HG02973 (cell line): Measurements from ENCODE around the gene TAAR6.
"Not testable (repeated sequence)": the region's sequence is repeated elsewhere in the genome, so short reads cannot be mapped to it uniquely, and the experiment has no call there.

Experiments used
- ATAC-seq: cut with Tn5 transposase; IDR thresholded peaks from one replicate; pipeline ENCODE4 v1.9.1; 2021; ENCODE audit warnings: moderate library complexity; ENCODE audit not compliant: unreplicated experiment

TAAR6 gene

GRCh38 chr6:132587424-132587823 lies 17.3 kb downstream of the TAAR6 start:
- ATAC-seq: no peak

DNA sequence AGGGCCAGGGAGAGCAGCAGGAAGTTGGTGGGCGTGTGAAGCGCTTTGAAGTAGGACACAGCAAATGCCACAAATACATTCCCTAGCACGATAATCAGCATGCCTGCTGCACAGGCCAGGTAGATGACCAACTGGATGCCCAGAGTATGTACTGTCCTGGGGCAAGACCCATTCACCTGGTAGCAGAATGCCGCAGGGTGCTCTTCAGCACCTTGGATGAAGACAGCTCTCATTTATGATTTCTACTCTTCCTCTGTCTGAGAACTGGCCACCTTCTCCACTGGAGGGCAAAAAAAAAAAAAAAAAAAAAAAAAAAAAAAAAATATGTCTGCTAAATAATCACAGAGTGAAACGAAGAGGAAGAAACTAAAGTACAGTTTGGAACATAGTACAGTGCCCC lies 19.3 kb downstream of the TAAR6 start, which contains the start of gene TAAR5:
Gene TAAR5, minus strand, starts transcription at position 288 of the 400 bp plus-strand sequence. Its CDS starts 55 bp downstream, at position 233.
- no peak for ATAC-seq

- ATAC-seq: no peak
These were observed 20.2 kb downstream of the TAAR6 start for GRCh38 chr6:132590362-132590761.

- no peak for ATAC-seq
These were observed 22.7 kb downstream of the TAAR6 start for GRCh38 chr6:132592855-132593254.

DNA sequence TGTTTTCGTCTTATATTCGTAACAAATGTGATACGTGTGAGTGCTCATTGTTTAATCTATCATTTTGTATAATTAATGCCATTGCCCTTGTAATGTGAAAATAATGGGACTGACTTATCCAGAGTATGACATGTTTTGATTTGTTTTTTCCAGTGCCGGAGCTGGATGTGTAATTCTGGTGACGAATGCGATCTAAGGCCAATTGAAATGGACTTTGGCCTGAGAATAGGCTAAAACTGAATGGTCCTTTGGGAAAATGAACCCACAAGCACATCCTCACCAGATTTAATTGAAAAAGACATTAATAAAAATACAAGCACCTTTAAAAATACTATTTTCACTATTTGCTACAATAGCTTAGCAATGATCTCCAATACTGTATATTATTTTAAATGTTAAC lies 26.1 kb downstream of the TAAR6 start:
- no peak for ATAC-seq

- ATAC-seq: peak; percentile 92
These were observed 28.4 kb downstream of the TAAR6 start for GRCh38 chr6:132598473-132598872.

- ATAC-seq: not testable (repeated sequence)
These were observed 30.8 kb downstream of the TAAR6 start for GRCh38 chr6:132600900-132601299.

DNA sequence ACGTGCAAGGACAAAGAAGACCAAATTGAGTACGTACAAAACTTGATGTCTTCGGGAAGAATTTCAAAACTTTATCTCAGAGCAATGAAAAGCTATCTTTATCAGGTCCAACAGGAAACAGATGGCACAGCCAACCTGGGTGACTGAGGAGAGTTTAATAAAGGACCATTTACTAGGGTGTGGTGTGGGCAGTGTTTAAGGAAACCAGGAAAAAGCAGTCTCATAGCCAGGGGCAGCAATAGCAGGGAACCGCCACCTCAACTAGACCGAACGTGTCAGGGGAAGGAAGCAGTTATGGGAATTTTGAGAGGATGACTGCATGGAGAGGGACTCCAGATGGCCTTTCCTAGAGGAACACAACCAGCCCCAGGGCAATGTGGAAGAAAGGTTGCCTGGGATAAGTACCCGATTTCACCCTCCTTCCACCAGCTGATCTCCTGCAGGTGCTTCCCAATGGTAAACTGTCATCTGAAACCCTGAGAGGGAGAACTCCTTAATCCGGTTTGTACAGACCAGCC lies 34.6 kb downstream of the TAAR6 start:
- ATAC-seq: no peak

DNA sequence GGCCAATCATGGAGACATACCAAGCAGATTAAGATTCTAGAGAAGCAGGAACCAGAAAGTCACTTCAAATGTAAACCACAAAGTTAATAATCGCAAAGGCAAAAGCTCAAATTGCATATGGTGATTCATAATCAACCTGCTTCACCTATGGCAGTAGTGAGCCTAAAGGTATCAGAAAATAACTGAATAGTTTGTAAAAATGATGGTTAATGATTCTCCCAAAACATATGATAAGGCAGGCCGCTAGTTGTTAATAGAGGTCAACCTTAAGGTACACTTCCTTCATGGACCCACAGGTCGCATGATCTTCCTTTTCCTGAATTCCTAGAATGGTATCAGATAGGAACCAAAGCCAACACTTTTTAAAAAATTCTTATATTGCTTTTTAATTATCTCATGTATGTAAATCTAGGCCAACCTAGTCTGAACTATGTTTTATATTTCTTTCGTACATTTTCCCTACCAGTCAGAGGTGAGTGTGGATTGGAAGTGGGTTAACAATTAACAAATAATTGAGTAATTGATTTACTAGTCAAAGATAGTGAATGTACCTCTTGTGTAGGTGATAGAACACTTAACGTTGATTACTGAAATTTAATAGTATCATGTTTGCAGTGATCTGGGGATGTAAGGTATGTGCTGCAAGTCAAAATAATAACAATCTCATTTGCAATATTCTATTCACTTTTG lies 37.6 kb downstream of the TAAR6 start:
- no peak for ATAC-seq

GRCh38 chr6:132611616-132612015 lies 41.5 kb downstream of the TAAR6 start:
- ATAC-seq: no peak

DNA sequence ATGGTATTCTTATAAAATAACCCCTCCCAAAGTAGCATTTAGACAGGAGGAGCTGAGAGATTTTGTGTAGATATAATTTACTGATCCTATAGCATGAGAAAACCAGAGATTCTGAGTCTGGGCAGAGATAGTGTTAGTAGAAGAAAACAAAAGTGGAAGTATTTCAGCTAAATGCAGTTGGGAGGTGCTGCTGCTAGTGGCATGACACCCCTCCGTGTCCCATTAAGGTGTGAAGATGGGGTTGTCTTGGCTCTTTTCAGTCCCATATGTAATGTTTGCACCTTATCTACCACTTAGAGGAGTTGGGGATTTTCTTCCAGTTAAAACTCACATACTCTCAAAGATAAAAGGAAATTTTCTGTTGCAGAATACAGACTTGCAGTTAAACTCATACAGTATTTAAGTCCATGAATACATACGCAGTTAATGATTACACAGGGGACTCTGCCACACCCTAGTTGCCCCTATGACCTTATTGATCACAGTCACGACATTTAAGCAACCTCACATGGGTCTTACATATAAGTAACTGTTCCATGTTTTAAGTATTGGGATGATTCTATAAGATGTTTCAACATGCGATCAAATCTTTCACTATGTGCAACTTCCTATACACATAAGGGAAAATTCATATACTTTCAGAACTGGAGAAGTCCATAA lies 42.5 kb downstream of the TAAR6 start:
- ATAC-seq: no peak

- no peak for ATAC-seq
These were observed 44.4 kb downstream of the TAAR6 start for GRCh38 chr6:132614554-132614953.

DNA sequence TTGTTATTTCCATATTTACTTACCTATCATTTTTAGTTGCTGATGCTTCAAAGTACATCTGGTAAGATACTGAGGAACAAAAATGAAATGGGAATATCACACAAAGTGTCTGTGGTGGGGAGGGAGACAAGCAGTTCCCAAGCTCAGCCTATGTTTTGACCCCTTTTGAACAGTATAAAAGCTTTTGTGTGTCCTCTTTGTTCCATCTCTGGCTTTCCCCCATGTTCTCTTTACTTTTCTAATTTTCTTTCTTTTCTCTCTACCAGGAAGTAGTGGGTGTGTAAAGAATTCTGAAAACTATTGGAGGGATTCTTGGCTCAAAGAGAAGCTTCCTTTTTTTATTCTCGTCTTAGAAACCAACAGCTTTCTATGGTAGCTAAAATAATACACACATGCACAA lies 46.6 kb downstream of the TAAR6 start:
- ATAC-seq: no peak
